ENCODE measurements around the gene ANXA9.
A peak's percentile ranks its signal among the peaks of the same experiment; 100 is the strongest.

ANXA9 gene

DNA sequence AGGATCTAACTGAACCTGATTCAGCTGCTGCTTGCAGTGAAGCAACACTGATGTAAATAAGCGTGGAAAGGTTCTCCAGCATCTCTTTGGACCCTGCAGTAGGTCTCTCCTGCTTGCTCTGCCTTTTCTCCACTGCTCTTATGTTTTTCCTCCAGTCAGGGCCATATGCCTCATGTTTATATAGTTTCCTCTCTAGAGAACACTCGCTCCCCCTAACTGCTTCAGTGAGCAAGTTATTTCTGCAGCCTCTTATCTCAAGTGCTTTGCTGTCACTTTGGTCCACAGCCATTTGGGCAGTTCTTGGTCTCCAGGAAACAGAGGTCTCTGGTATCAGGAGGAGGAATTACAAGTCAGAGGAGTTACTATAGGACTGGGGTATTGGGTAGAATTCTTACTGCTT, 31.4 kb downstream of the ANXA9 start:
- H3K27ac ChIP-seq = peak overlapping the region; percentile 52
- H3K36me3 ChIP-seq (replicated peaks) = no peaks in the 10 kb centered on the region
- TF ChIP-seq, protein P1, sequence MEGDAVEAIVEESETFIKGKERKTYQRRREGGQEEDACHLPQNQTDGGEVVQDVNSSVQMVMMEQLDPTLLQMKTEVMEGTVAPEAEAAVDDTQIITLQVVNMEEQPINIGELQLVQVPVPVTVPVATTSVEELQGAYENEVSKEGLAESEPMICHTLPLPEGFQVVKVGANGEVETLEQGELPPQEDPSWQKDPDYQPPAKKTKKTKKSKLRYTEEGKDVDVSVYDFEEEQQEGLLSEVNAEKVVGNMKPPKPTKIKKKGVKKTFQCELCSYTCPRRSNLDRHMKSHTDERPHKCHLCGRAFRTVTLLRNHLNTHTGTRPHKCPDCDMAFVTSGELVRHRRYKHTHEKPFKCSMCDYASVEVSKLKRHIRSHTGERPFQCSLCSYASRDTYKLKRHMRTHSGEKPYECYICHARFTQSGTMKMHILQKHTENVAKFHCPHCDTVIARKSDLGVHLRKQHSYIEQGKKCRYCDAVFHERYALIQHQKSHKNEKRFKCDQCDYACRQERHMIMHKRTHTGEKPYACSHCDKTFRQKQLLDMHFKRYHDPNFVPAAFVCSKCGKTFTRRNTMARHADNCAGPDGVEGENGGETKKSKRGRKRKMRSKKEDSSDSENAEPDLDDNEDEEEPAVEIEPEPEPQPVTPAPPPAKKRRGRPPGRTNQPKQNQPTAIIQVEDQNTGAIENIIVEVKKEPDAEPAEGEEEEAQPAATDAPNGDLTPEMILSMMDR (IDR thresholded peaks at IDR 0.05; ENCODE audit: low read depth, low read length, missing control alignments) = peak; percentile 12
- no peak overlapping the region for H3K4me3 ChIP-seq (ENCODE audit: low read depth, low read length)
- in situ Hi-C loops (cut with HindIII; ENCODE audit: low pct_ligation_motif_present, low sequenced_read_pairs) = no loop called here
- DNase-seq = peak; percentile 65
- no peaks in the 10 kb centered on the region for H3K27me3 ChIP-seq (replicated peaks)

GRCh38 chr1:151024540-151025146, 42.6 kb downstream of the ANXA9 start:
- in situ Hi-C loops (cut with HindIII; ENCODE audit: low pct_ligation_motif_present, low sequenced_read_pairs) = no loop called here
- TF ChIP-seq, protein P1 (IDR thresholded peaks at IDR 0.05; ENCODE audit: low read depth, low read length, missing control alignments) = peak; percentile 89
- DNase-seq = peak; percentile 69
- no peaks in the 10 kb centered on the region for H3K27me3 ChIP-seq (replicated peaks)
- H3K4me3 ChIP-seq (ENCODE audit: low read depth, low read length) = no peak overlapping the region
- H3K36me3 ChIP-seq (replicated peaks) = peaks cover 18% of the 10 kb centered on the region
- H3K27ac ChIP-seq = no peak overlapping the region

- Histone ChIP-seq H3K27ac (no peak overlapping the region), H3K27me3 (replicated peaks) (no peaks in the 10 kb centered on the region), H3K36me3 (replicated peaks) (peaks cover 27% of the 10 kb centered on the region), H3K4me3 (ENCODE audit: low read depth, low read length) (no peak overlapping the region)
- TF ChIP-seq, protein P1 (IDR thresholded peaks at IDR 0.05; ENCODE audit: low read depth, low read length, missing control alignments) = no peak
- DNase-seq = no peak
- in situ Hi-C loops (cut with HindIII; ENCODE audit: low pct_ligation_motif_present, low sequenced_read_pairs) = no loop called here
These were observed 44.4 kb downstream of the ANXA9 start for GRCh38 chr1:151026460-151026859.

- Histone ChIP-seq H3K27me3 (replicated peaks) (no peaks in the 10 kb centered on the region), H3K27ac (no peak overlapping the region), H3K36me3 (replicated peaks) (peaks cover 25% of the 10 kb centered on the region), H3K4me3 (ENCODE audit: low read depth, low read length) (no peak overlapping the region)
- in situ Hi-C loops (cut with HindIII; ENCODE audit: low pct_ligation_motif_present, low sequenced_read_pairs) = no loop called here
- TF ChIP-seq, protein P1 (IDR thresholded peaks at IDR 0.05; ENCODE audit: low read depth, low read length, missing control alignments) = no peak
- DNase-seq = no peak
These were observed 50.1 kb downstream of the ANXA9 start for GRCh38 chr1:151032164-151032563.

- no peaks in the 10 kb centered on the region for H3K27me3 ChIP-seq (replicated peaks)
- TF ChIP-seq, protein P1 (IDR thresholded peaks at IDR 0.05; ENCODE audit: low read depth, low read length, missing control alignments) = no peak
- in situ Hi-C loops (cut with HindIII; ENCODE audit: low pct_ligation_motif_present, low sequenced_read_pairs) = no loop called here
- no peak for DNase-seq
- no peak overlapping the region for H3K27ac ChIP-seq
- peaks cover 16% of the 10 kb centered on the region for H3K36me3 ChIP-seq (replicated peaks)
- H3K4me3 ChIP-seq (ENCODE audit: low read depth, low read length) = no peak overlapping the region
These were observed 53.1 kb downstream of the ANXA9 start for GRCh38 chr1:151035167-151035566.

- Histone ChIP-seq H3K27me3 (replicated peaks) (no peaks in the 10 kb centered on the region), H3K27ac (no peak within 1 kb of the TSS), H3K36me3 (replicated peaks) (peaks cover 8% of the 10 kb centered on the region), H3K4me3 (ENCODE audit: low read depth, low read length) (no peak within 1 kb of the TSS)
- no peak for DNase-seq
- TF ChIP-seq, protein P1 (IDR thresholded peaks at IDR 0.05; ENCODE audit: low read depth, low read length, missing control alignments) = no peak
- in situ Hi-C loops (cut with HindIII; ENCODE audit: low pct_ligation_motif_present, low sequenced_read_pairs) = no loop called here
These were observed 54.3 kb downstream of the ANXA9 start, which contains the start of gene BNIPL for GRCh38 chr1:151036356-151036755. TSS of gene BNIPL (plus strand) at chr1:151036586. CDS start at chr1:151036726, 140 bp downstream.
